HG03558 (cell line): ENCODE measurements around the gene PSMC1.
"Not testable (repeated sequence)": the region's sequence is repeated elsewhere in the genome, so short reads cannot be mapped to it uniquely, and the experiment has no call there.

ENCODE experiments used
- ATAC-seq: cut with Tn5 transposase; IDR thresholded peaks from one replicate; pipeline ENCODE4 v1.9.1; 2021; ENCODE audit warnings: moderate number of reproducible peaks; ENCODE audit not compliant: unreplicated experiment; ENCODE audit errors: extremely low read depth

PSMC1 gene

DNA sequence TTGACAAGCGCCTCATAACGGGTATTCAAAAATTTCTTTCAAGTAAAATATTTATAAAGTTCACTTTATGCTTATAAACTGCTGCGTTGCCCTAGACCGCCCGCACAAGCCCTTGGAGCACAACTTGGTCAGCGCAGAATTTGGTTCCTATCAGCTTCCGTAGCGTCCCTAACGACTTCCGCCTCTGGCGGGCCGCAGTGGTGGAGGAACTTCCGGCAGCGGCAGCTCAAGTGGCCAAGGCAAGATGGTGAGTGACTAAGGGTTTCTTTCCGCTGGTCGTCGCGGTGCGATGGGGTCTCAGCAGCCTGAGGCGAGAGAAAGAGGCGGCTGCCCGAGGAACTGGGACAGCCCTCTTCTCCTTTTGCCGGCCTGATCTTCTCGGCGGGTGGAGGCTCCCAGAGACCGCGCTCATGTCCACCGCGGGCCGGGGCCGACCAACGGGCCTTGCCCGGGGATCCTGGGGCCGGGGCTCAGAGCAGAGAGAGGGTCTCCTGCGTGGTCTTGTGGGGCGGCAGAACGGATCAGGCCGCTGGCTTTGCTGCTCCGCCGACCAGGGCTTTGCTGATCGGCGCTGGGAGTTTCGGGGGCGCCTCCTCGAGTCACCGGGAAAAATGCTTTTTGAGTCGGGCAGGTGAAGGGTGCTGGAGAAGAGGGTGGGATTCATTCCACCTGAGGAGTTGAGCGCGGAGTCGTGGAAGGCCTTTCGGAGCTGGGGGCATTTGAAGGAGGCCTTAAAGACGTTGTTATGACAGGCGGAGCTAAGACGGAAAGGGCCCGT lies at the start of gene PSMC1:
Gene PSMC1 (plus strand): TSS at position 200 of the 778 bp plus-strand sequence. CDS start 45 bp downstream, at position 245.
- peak; percentile 88 for ATAC-seq

DNA sequence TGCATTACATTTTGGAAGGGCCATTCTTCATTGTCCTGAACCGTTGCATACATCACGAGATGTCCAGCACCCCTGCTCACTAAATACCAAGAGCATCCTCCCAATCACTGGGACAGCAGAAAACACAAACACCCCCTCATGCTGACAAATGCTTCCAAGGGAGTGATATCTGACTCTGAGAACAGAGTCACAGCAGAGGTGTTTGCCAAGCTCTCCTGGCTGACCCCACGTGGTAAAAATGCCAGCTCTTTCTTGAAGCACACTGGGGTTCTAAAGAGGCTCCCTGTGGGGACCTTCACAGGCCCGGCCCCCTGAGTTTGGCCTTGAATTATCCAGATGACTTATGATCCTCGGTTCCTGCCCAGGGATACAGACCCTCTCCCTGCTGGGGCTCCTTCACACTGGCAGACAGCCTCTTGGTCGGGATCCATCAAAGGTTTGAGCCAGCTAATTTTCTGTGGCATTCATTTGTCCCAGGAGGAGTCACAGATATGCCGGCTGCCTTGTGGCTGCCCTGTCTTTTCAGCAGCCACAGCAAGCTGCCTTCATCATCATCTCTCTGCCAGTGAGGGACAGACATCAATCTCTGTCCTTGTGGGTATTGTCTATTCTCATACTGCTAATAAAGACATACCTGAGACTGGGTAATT lies 43.1 kb upstream of the PSMC1 start:
- no peak for ATAC-seq

DNA sequence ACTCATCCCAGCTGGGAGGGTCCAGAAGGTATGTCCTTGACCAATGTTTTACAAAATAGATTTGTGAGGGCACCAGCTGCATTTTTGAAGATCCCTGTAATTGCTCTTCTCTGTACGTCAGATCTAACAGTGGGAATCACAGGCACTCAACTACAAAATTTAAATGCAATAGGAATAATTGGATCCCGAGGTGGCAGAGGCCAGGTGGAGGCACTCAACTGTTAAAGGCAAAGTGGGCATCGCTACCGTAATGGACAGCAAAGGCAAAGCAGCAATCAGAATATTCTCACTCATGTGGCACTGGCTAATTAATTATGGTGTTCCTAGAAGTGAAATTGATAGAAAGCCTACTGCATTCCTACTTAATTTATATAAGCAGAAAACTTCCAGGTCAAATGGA lies 27.9 kb upstream of the PSMC1 start:
- no peak for ATAC-seq

GRCh38 chr14:90229942-90230341 lies 26.4 kb upstream of the PSMC1 start:
- ATAC-seq = not testable (repeated sequence)

- ATAC-seq = no peak
Measured at GRCh38 chr14:90235179-90235976, 21.0 kb upstream of the PSMC1 start.

DNA sequence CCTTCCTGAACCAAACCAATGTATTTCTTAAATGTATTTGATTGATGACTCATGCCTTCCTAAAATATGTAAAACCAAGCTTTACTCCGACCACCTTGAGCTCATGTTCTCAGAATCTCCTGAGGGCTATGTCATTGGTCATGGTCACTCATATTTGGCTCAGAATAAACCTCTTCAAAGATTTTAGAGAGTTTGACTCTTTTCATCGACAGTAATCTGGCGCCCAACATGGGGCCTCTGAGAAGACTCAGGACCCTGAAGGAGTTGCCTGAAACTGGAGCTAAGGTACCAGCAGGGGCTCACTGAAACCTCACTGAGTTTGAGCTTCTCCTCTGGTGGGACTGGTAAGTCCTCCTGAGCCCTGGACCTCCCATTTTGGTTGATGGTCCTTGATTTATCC lies 17.2 kb upstream of the PSMC1 start:
- no peak for ATAC-seq

DNA sequence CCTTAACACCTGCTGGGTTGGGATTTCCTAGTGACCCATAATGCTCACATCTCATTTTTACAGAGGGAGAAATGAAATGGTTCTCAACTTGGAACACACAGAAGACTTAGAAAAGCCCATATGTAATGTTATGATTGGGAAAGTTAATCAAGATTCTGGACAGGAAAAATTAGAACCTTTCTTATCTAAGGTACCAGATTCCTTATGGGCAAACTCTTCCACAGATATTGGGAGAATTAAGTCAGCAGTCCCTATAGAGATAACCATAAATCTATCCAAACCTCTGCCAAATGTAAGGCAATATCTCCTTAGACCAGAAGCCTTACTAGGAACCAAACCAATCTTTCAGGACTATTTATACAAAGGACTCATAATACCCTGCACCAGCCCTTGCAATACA lies 13.9 kb upstream of the PSMC1 start:
- no peak for ATAC-seq

GRCh38 chr14:90246936-90247335 lies 9.4 kb upstream of the PSMC1 start:
- no peak for ATAC-seq

GRCh38 chr14:90247441-90247840 lies 8.9 kb upstream of the PSMC1 start:
- ATAC-seq = not testable (repeated sequence)

DNA sequence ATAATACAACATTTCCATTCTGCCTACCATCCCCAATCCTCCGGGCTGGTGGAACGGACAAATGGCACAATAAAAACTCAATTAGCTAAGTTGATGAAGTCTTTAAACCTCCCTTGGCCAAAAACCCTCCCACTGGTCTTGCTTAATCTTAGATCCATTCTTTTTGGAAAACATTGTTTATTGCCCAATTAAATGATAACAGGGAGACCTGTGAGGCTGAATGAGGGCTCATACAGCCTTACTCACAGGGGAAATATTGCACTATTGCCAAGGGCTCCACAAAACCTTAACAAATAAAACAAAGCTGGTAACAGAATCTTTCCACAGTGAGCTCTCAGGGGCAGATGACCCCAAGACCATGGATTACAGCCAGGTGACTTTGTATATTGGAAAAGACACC lies 7.8 kb upstream of the PSMC1 start:
- ATAC-seq = no peak

- ATAC-seq = no peak
Measured at GRCh38 chr14:90253826-90254225, 2.5 kb upstream of the PSMC1 start.

GRCh38 chr14:90255871-90256270 lies 482 bp upstream of the PSMC1 start:
- ATAC-seq = no peak

GRCh38 chr14:90263748-90264449 lies 7.5 kb downstream of the PSMC1 start:
- ATAC-seq = peak; percentile 77

DNA sequence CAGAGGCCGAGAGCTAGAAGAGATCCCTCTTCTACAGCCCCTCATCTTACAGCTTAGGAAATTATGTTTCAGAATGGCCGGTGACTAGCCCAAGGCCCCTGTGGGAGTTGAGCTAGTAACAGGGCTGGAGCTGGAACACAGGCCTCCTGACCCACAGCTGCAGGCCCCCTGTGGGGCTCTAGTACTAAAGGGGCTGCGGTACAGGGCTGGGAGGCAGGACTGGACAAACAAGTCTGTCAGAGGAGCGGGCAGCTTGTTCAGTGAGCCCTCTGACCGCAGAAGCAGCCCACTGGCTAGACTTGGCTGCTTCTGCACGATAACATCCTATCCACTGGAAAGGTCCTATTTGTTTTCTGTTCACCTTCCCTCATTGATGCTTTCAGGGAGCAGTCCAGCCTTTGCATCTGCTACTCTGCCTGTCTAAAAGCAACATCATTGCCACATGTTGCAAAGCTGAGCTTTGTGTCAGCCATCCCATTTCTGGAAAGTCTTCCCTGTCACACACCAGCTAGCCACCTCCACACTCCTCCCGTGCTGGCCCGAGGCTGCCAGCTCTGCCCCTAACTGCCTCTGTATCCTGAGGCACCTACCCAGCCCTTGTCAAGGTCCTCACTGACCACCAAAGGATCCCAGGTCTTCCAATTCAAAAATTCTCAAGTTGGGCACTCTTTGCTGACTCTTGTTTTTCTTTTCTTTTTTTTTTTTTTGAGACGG lies 10.2 kb downstream of the PSMC1 start:
- ATAC-seq = no peak

DNA sequence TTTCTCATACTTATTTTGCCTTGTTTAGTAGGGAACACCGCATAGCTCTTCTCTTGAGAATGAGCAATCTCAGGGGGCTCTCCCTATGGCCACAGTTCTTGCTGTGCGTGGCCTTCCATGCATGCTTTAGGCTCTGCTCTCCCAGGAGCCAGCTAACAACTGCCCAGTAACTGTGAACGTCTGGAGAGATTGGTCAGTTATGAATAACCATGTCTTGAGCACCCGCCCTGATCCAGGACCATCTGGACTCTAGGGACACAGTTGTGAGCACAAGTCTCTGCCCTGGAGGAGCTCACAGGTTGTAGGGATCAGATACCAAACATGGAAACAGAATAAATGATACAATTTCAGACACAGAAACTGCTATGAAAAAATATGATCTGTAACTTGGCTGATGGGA lies 12.1 kb downstream of the PSMC1 start:
- no peak for ATAC-seq

DNA sequence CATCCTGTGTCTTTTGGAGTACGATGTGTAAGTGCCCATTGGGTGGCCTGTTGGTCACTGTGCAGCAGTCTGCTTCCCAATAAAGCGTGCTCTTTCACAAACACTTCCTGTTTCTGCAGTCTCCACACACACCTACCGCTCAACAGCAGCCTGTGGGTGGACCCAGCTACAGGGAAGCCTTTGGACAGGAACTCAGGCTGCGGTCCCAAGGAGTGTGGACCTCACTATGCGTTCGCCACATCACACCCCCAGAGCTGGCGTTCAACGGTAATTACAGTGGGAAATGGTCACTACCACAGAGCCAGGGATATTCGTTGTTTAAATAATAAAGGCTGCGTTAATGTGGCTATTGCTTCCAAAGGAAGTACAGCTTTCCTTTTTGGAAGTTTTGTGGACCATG lies 16.2 kb downstream of the PSMC1 start:
- no peak for ATAC-seq

DNA sequence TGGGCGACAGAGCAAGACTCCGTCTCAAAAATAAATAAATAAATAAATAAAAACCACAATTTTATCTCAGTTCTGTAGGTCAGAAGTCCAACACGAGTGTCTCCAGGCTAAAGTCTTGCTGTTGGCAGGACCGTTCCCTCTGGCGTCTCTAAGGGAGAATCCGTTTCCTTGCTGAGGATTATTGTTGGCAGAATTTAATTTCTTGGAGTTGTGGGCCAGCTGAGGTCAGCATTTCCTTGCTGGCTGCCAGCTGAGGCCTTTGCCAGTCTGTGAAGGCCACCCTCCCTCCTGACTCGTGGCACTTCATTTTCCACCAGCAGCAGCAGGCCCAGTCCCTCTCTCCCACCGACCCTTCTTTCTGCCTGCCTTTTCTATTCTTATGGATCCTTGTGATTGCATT lies 17.2 kb downstream of the PSMC1 start:
- ATAC-seq = no peak

GRCh38 chr14:90274019-90274418 lies 17.7 kb downstream of the PSMC1 start:
- no peak for ATAC-seq

GRCh38 chr14:90274808-90275457 lies 18.6 kb downstream of the PSMC1 start:
- no peak for ATAC-seq
